ENCODE data around the gene ASIC3.

DNA sequence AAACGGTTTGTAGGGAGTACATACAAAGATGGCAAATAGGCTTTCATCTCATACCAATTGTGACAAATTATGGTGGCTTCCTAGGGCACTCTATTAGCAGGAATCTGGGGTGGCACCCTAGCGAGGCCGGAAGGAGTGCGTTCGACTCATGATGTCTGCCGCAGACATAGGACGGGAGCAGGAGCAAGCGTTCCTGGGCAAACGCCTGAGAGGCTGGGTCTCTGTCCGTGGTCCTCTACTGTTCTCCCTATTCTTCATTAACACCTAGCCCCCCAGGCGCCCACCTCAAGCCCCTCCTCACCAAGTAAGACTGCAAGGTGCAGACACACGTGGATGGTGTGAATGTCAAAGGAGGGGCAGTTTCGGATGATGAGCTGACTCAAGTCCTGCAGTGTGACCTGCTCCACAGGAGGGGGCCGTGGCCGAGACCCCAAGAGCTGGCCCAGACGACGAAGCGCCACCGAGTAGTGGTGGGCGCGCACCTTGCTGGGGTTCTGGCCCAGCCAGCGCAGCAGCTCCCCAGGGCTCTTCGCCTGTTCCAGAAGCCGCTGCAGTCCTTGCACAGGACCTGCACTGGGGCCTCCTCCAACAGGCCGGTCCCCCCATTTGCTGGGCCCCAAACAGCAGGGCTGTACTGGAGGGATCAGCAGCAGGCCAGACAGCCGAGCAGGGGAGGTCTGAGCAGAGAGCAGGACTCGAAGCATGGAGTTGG, 31.0 kb downstream of the ASIC3 start:
- TF ChIP-seq EP300 (IDR thresholded peaks at IDR 0.05; ENCODE audit: low read depth) (no peak), CTCF (IDR thresholded peaks at IDR 0.05) (no peak)

Data from transverse colon (tissue), 3 donors.